ENCODE measurements around the gene RNF212B.
A peak's percentile ranks its signal among the peaks of the same experiment; 100 is the strongest.

RNF212B gene

DNA sequence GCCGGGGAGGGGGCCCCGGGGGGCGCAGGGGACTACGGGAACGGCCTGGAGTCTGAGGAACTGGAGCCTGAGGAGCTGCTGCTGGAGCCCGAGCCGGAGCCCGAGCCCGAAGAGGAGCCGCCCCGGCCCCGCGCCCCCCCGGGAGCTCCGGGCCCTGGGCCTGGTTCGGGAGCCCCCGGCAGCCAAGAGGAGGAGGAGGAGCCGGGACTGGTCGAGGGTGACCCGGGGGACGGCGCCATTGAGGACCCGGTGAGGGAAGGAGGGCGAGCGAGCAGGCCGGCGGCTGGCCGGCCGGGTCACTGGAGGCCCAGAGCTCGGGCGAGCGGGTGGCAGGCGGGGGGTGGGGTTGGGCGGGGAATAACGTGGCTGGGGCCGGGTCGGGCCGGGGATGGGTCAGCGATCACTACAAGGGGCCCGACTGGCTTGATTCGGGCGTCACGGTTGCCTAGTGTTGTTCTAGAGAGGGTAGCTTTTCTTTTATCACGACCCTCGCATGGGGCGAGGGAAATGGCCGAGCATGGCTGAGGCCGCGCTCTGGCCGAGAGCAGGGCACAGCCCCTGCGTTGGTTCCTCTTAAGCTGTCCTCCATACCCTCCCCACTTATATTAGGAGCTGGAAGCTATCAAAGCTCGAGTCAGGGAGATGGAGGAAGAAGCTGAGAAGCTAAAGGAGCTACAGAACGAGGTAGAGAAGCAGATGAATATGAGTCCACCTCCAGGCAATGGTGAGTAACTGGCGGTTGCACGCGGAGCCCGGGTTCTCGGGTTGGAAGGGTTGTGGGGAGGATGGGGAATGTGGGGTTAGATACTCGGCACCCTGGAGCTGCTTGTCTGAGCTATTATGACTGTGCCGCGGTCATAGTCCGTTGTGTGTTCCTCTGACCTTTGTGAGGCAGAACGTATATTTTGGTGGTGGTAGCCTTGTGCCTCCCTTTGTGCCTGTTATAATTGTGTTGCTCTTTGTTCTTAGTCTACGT lies 84.1 kb downstream of the RNF212B start:
- peak; percentile 44 for DNase-seq (ENCODE audit: low read depth)
